ENCODE data around the gene DLX2. TPM values are rescaled to one million over a fixed set of nuclear protein-coding genes. Genes with fewer than 3 reads are reported as not detected.
"Not testable (repeated sequence)": the region's sequence is repeated elsewhere in the genome, so short reads cannot be mapped to it uniquely, and the experiment has no call there.

The DLX2 gene
- total RNA-seq, 1 donor, result 0.36 TPM

GRCh38 chr2:172119089-172119488, 16.4 kb upstream of the DLX2 start:
- H3K27ac ChIP-seq (ENCODE audit: low read depth, low read length), result peak overlapping the region; percentile 75
- peak overlapping the region; percentile 61 for H2AFZ ChIP-seq (ENCODE audit: low read length)
- no peak for DNase-seq (ENCODE audit: insufficient read length, low spot score, missing footprints)

GRCh38 chr2:172116107-172116506, 13.4 kb upstream of the DLX2 start:
- Histone ChIP-seq H3K27ac (ENCODE audit: low read depth, low read length) (no peak overlapping the region), H3K27me3 (ENCODE audit: insufficient read depth, low read length) (no peaks in the 10 kb centered on the region), H3K4me2 (ENCODE audit: insufficient read depth, low read length) (no peak overlapping the region), H3K79me2 (ENCODE audit: insufficient read depth, low read length) (no peaks in the 10 kb centered on the region), H3K9me3 (ENCODE audit: low read depth, low read length) (no peaks in the 10 kb centered on the region), H3K36me3 (ENCODE audit: insufficient read depth, low read length) (no peaks in the 10 kb centered on the region), H3K4me3 (ENCODE audit: insufficient read depth, low read length) (no peak overlapping the region), H4K20me1 (ENCODE audit: insufficient read depth, low read length) (no peaks in the 10 kb centered on the region), H2AFZ (ENCODE audit: low read length) (no peak overlapping the region), H3K4me1 (ENCODE audit: insufficient read depth, low read length) (peaks cover 14% of the 10 kb centered on the region)
- no peak for DNase-seq (ENCODE audit: insufficient read length, low spot score, missing footprints)
- TF ChIP-seq CTCF (IDR thresholded peaks at IDR 0.05; ENCODE audit: extremely low read depth, low read depth, low read length), result no peak

More at GRCh38 chr2:172119089-172119488, 16.4 kb upstream of the DLX2 start:
- no peaks in the 10 kb centered on the region for H3K9me3 ChIP-seq (ENCODE audit: low read depth, low read length)
- H3K27me3 ChIP-seq (ENCODE audit: insufficient read depth, low read length), result no peaks in the 10 kb centered on the region
- peak overlapping the region; percentile 66 for H3K4me2 ChIP-seq (ENCODE audit: insufficient read depth, low read length)
- H3K4me1 ChIP-seq (ENCODE audit: insufficient read depth, low read length), result peaks cover 13% of the 10 kb centered on the region
- H3K79me2 ChIP-seq (ENCODE audit: insufficient read depth, low read length), result no peaks in the 10 kb centered on the region
- H3K4me3 ChIP-seq (ENCODE audit: insufficient read depth, low read length), result no peak overlapping the region
- TF ChIP-seq CTCF (IDR thresholded peaks at IDR 0.05; ENCODE audit: extremely low read depth, low read depth, low read length), result no peak
- no peaks in the 10 kb centered on the region for H3K36me3 ChIP-seq (ENCODE audit: insufficient read depth, low read length)
- H4K20me1 ChIP-seq (ENCODE audit: insufficient read depth, low read length), result no peaks in the 10 kb centered on the region

- TF ChIP-seq CTCF (IDR thresholded peaks at IDR 0.05; ENCODE audit: extremely low read depth, low read depth, low read length), result no peak
- Histone ChIP-seq H2AFZ (ENCODE audit: low read length) (no peak overlapping the region), H3K4me3 (ENCODE audit: insufficient read depth, low read length) (no peak overlapping the region), H4K20me1 (ENCODE audit: insufficient read depth, low read length) (no peaks in the 10 kb centered on the region), H3K27ac (ENCODE audit: low read depth, low read length) (no peak overlapping the region), H3K9me3 (ENCODE audit: low read depth, low read length) (no peaks in the 10 kb centered on the region), H3K27me3 (ENCODE audit: insufficient read depth, low read length) (no peaks in the 10 kb centered on the region), H3K4me1 (ENCODE audit: insufficient read depth, low read length) (peaks cover 14% of the 10 kb centered on the region), H3K4me2 (ENCODE audit: insufficient read depth, low read length) (no peak overlapping the region), H3K36me3 (ENCODE audit: insufficient read depth, low read length) (no peaks in the 10 kb centered on the region), H3K79me2 (ENCODE audit: insufficient read depth, low read length) (no peaks in the 10 kb centered on the region)
- no peak for DNase-seq (ENCODE audit: insufficient read length, low spot score, missing footprints)
These were observed 11.9 kb upstream of the DLX2 start for GRCh38 chr2:172114579-172114978.

GRCh38 chr2:172114176-172114575, 11.5 kb upstream of the DLX2 start:
- H3K79me2 ChIP-seq (ENCODE audit: insufficient read depth, low read length); H3K27ac ChIP-seq (ENCODE audit: low read depth, low read length); H3K4me3 ChIP-seq (ENCODE audit: insufficient read depth, low read length); H3K36me3 ChIP-seq (ENCODE audit: insufficient read depth, low read length); H3K4me2 ChIP-seq (ENCODE audit: insufficient read depth, low read length); DNase-seq (ENCODE audit: insufficient read length, low spot score, missing footprints); H3K9me3 ChIP-seq (ENCODE audit: low read depth, low read length); H3K27me3 ChIP-seq (ENCODE audit: insufficient read depth, low read length); H4K20me1 ChIP-seq (ENCODE audit: insufficient read depth, low read length); H2AFZ ChIP-seq (ENCODE audit: low read length): not testable (repeated sequence)
- H3K4me1 ChIP-seq (ENCODE audit: insufficient read depth, low read length), result peaks cover 13% of the 10 kb centered on the region

Measured in osteoblast (primary cell).